IMR-90 (cell line): Measurements from ENCODE around the gene LSMEM2. TPM values are rescaled to one million over a fixed set of nuclear protein-coding genes. Genes with fewer than 3 reads are reported as not detected.

Experiments used
- ATAC-seq: fragments of 200-7000 bp; cut with Tn5 transposase; 2 replicates; pipeline ENCODE4 v1.9.1; 2020; ENCODE audit warnings: low read depth, mild to moderate bottlenecking, moderate library complexity
- BruUV-seq: library from RNA; stranded (reverse); fragments of 400-500 nt; replicated peaks from 2 replicates; lab custom pipeline; 2021; lab: Mats Ljungman, UMichigan
- CTCF ChIA-PET: fragments of 300-600 bp; formaldehyde crosslinking; extraction: SDS; loops from one replicate; lab custom pipeline; 2021; ENCODE audit warnings: antibody characterized with exemption; lab: Yijun Ruan, JAX
- POLR2A ChIA-PET: fragments of 300-600 bp; sonication (Branson Sonifier 250); formaldehyde crosslinking; loops from one replicate; lab custom pipeline; 2022; ENCODE audit warnings: antibody characterized with exemption; ENCODE audit not compliant: unreplicated experiment; lab: Charles Lee
- DNase-seq: peaks from one replicate; pipeline ENCODE4 v3.0.0; 2013
- H2AFZ ChIP-seq: replicated peaks from 2 replicates; pipeline ENCODE3; 2013; ENCODE audit warnings: low read length, mild to moderate bottlenecking; ENCODE audit not compliant: poor library complexity
- H2AK5ac ChIP-seq: 2 replicates; pipeline ENCODE4 v1.6.1; 2013; ENCODE audit warnings: low read depth, low read length, inconsistent platforms
- H2AK9ac ChIP-seq: replicated peaks from 2 replicates; pipeline ENCODE3; 2013; ENCODE audit warnings: mild to moderate bottlenecking, low read depth, low read length, moderate library complexity; ENCODE audit not compliant: poor library complexity
- H2BK120ac ChIP-seq: 2 replicates; pipeline ENCODE4 v1.6.1; 2013; ENCODE audit warnings: low read depth, low read length, inconsistent platforms
- H2BK15ac ChIP-seq: 3 replicates; pipeline ENCODE4 v1.6.1; 2013; ENCODE audit warnings: low read depth, low read length, inconsistent platforms
- H2BK20ac ChIP-seq: 2 replicates; pipeline ENCODE4 v1.6.1; 2013; ENCODE audit warnings: low read depth, mild to moderate bottlenecking, inconsistent platforms, low read length, moderate library complexity
- H2BK5ac ChIP-seq: 2 replicates; pipeline ENCODE4 v1.6.1; 2013; ENCODE audit warnings: mild to moderate bottlenecking, low read depth, low read length, inconsistent platforms; ENCODE audit not compliant: poor library complexity, severe bottlenecking
- H3K14ac ChIP-seq: replicated peaks from 2 replicates; pipeline ENCODE4 v1.6.1; 2013; ENCODE audit warnings: low read depth, low read length, inconsistent platforms
- H3K18ac ChIP-seq: 2 replicates; pipeline ENCODE4 v1.6.1; 2013; ENCODE audit warnings: low read depth, low read length, control low read depth
- H3K23ac ChIP-seq: 2 replicates; pipeline ENCODE4 v1.6.1; 2013; ENCODE audit warnings: low read depth, low read length, inconsistent platforms
- H3K27ac ChIP-seq: 2 replicates; pipeline ENCODE4 v1.5.1; 2013; ENCODE audit warnings: mild to moderate bottlenecking, control low read depth, low read length; ENCODE audit not compliant: insufficient read depth
- H3K27me3 ChIP-seq: 2 replicates; pipeline ENCODE4 v1.6.1; 2013; ENCODE audit warnings: low read length; ENCODE audit not compliant: control insufficient read depth, insufficient read depth
- H3K36me3 ChIP-seq: 2 replicates; pipeline ENCODE4 v1.6.1; 2013; ENCODE audit warnings: low read length, mixed read lengths; ENCODE audit not compliant: control insufficient read depth, insufficient read depth
- H3K4ac ChIP-seq: 2 replicates; pipeline ENCODE4 v1.6.1; 2013; ENCODE audit warnings: low read depth, low read length, inconsistent platforms
- H3K4me1 ChIP-seq: 2 replicates; pipeline ENCODE4 v1.6.1; 2013; ENCODE audit warnings: low read length, mixed read lengths; ENCODE audit not compliant: control insufficient read depth, insufficient read depth
- H3K4me2 ChIP-seq: 2 replicates; pipeline ENCODE4 v1.6.1; 2013; ENCODE audit warnings: low read depth, mild to moderate bottlenecking, control low read depth, low read length, moderate library complexity
- H3K4me3 ChIP-seq: 2 replicates; pipeline ENCODE4 v1.5.1; 2013; ENCODE audit warnings: low read depth, mild to moderate bottlenecking, control low read depth, low read length, moderate library complexity; ENCODE audit not compliant: insufficient read depth
- H3K56ac ChIP-seq: 2 replicates; pipeline ENCODE4 v1.6.1; 2013; ENCODE audit warnings: low read length, inconsistent platforms; ENCODE audit not compliant: insufficient read depth; ENCODE audit errors: extremely low read depth
- H3K79me1 ChIP-seq, 2 experiments: 2 replicates each; pipeline ENCODE4 v1.6.1; 2013; ENCODE audit warnings: low read length in 2 of 2, inconsistent platforms in 1 of 2, low read depth in 1 of 2
- H3K9ac ChIP-seq: 2 replicates; pipeline ENCODE4 v1.6.1; 2013; ENCODE audit warnings: low read depth, low read length, control low read depth
- H3K9me1 ChIP-seq: 2 replicates; pipeline ENCODE4 v1.6.1; 2013; ENCODE audit warnings: low read length, inconsistent platforms; ENCODE audit not compliant: insufficient read depth
- H3K9me3 ChIP-seq: 2 replicates; pipeline ENCODE4 v1.6.1; 2013; ENCODE audit warnings: low read length; ENCODE audit not compliant: control insufficient read depth, insufficient read depth
- H4K20me1 ChIP-seq: 2 replicates; pipeline ENCODE4 v1.6.1; 2013; ENCODE audit warnings: low read length, inconsistent platforms; ENCODE audit not compliant: insufficient read depth
- H4K5ac ChIP-seq: 2 replicates; pipeline ENCODE4 v1.6.1; 2013; ENCODE audit warnings: mild to moderate bottlenecking, low read depth, low read length, control low read depth
- H4K8ac ChIP-seq, 2 experiments: 2 replicates each; pipeline ENCODE4 v1.6.1; 2013; ENCODE audit warnings: low read depth in 2 of 2, low read length in 2 of 2, control low read depth in 1 of 2, inconsistent platforms in 1 of 2
- H4K91ac ChIP-seq: 2 replicates; pipeline ENCODE4 v1.6.1; 2013; ENCODE audit warnings: low read depth, low read length, inconsistent platforms; ENCODE audit not compliant: insufficient read depth
- BHLHE40 ChIP-seq: fragments of 150-350 bp; IDR thresholded peaks from 2 replicates; pipeline ENCODE4 v1.6.1; 2016; ENCODE audit warnings: mild to moderate bottlenecking, low read depth, low read length
- CEBPB ChIP-seq: IDR thresholded peaks from 2 replicates; pipeline ENCODE4 v1.6.1; 2012; ENCODE audit warnings: low read depth, low read length, improper control_type of control experiment
- CHD1 ChIP-seq: IDR thresholded peaks from 2 replicates; pipeline ENCODE4 v1.6.1; 2012; ENCODE audit warnings: low read depth, low read length, improper control_type of control experiment
- FOS ChIP-seq: fragments of 150-350 bp; IDR thresholded peaks from 2 replicates; pipeline ENCODE4 v1.6.1; 2016; ENCODE audit warnings: low read depth, low read length
- MAFK ChIP-seq: IDR thresholded peaks from 2 replicates; pipeline ENCODE4 v1.6.1; 2012; ENCODE audit warnings: low read depth, low read length, improper control_type of control experiment
- MAZ ChIP-seq: IDR thresholded peaks from 2 replicates; pipeline ENCODE4 v1.6.1; 2012; ENCODE audit warnings: low read depth, mild to moderate bottlenecking, low read length, improper control_type of control experiment, moderate library complexity, borderline replicate concordance
- MXI1 ChIP-seq: IDR thresholded peaks from 2 replicates; pipeline ENCODE4 v1.6.1; 2012; ENCODE audit warnings: low read depth, mild to moderate bottlenecking, low read length, moderate library complexity, borderline replicate concordance
- NFE2L2 ChIP-seq: fragments of 150-350 bp; IDR thresholded peaks from 2 replicates; pipeline ENCODE4 v1.6.1; 2016; ENCODE audit warnings: low read depth, mild to moderate bottlenecking, low read length
- POLR2A ChIP-seq: IDR thresholded peaks from 2 replicates; pipeline ENCODE4 v1.6.1; 2012; ENCODE audit warnings: mild to moderate bottlenecking, low read depth, low read length
- RAD21 ChIP-seq: IDR thresholded peaks from 2 replicates; pipeline ENCODE4 v1.6.1; 2012; ENCODE audit warnings: low read length, improper control_type of control experiment
- RCOR1 ChIP-seq: IDR thresholded peaks from 2 replicates; pipeline ENCODE4 v1.6.1; 2012; ENCODE audit warnings: mild to moderate bottlenecking, low read length, improper control_type of control experiment; ENCODE audit not compliant: insufficient replicate concordance
- RFX5 ChIP-seq: IDR thresholded peaks from 2 replicates; pipeline ENCODE4 v1.8.0; 2012; ENCODE audit warnings: low read depth, mild to moderate bottlenecking, low read length, moderate library complexity
- SMC3 ChIP-seq: fragments of 150-350 bp; IDR thresholded peaks from 2 replicates; pipeline ENCODE4 v1.6.1; 2016; ENCODE audit warnings: low read depth, mild to moderate bottlenecking, antibody characterized with exemption, low read length, moderate library complexity
- whole genome bisulfite sequencing, 2 experiments: methylation state at CpG; one replicate each; pipeline versions ENCODE4 v1.1.5 to v1.1.7; 2013; ENCODE audit warnings: missing lambda C conversion rate in 2 of 2; ENCODE audit not compliant: insufficient read length in 1 of 2; ENCODE audit errors: extremely low coverage in 2 of 2; 5-methylcytosine and 5-hydroxymethylcytosine counted together
- dilution Hi-C: fragments of 300-500 bp; cut with HindIII; formaldehyde crosslinking; loops from one replicate; pipeline ENCODE4 v1.14.3; 2018; ENCODE audit warnings: low sequenced_read_pairs; ENCODE audit not compliant: unreplicated experiment
- in situ Hi-C: fragments of 300-500 bp; cut with MboI; formaldehyde crosslinking; loops from 3 replicates; pipeline ENCODE4 v1.14.3; 2019; ENCODE audit warnings: low sequenced_read_pairs, inconsistent platforms, mixed read lengths
- intact Hi-C: fragments of 100-400 bp; cut with micrococcal nuclease; formaldehyde crosslinking; loops from 2 replicates; pipeline ENCODE4 v1.10.0; 2022
- polyA plus RNA-seq, 3 experiments: library from polyadenylated mRNA; depleted of rRNA; stranded (reverse); fragments of >200 nt; gene quantifications; 2 replicates each; pipeline ENCODE4 v1.2.3, GENCODE V29; 2012; ENCODE audit warnings: low replicate concordance in 1 of 3
- total RNA-seq: library from RNA; depleted of rRNA; stranded (reverse); fragments of >200 nt; gene quantifications from 2 replicates; pipeline ENCODE4 v1.2.3, GENCODE V29; 2012
- TF ChIP-seq, protein P1 (sequence below): conservative IDR thresholded peaks from 2 replicates; pipeline ENCODE4 v1.5.1; 2012; ENCODE audit warnings: mild to moderate bottlenecking, low read depth, low read length, improper control_type of control experiment
- TF ChIP-seq, protein P2 (sequence below): fragments of 150-350 bp; IDR thresholded peaks from 2 replicates; pipeline ENCODE4 v1.6.1; 2016; ENCODE audit warnings: low read depth, mild to moderate bottlenecking, low read length, moderate library complexity, borderline replicate concordance
- TF ChIP-seq, protein P3 (sequence below): fragments of 150-350 bp; IDR thresholded peaks from 2 replicates; pipeline ENCODE4 v1.6.1; 2017; ENCODE audit warnings: mild to moderate bottlenecking, antibody characterized with exemption, low read length, low read depth

Gene LSMEM2
- total and polyA plus RNA-seq, 2 of the 4 experiments (the other 2 are of a cell fraction): under 0.01 TPM; not detected in 1

DNA sequence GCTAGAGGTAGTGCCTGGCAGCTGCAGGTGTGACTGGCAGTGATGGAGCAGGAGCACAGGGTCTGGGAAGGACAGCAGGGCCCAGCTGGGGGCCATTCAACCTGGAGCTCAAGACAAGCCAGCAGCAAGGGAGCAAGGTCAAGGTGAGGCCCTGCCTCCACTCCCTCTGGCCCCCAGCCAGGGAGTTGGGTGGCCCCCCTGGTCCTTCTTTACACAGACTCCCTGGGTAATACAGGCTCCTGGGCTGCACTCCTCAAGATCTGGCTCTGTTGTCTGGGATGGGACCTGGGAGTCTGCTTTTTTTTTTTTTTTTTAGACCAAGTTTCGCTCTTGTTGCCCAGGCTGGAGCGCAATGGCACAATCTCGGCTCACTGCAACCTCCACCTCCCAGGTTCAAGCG is 28.4 kb upstream of the LSMEM2 start:
- TF ChIP-seq MAZ: no peak
- no peak for TF ChIP-seq POLR2A
- no peak for TF ChIP-seq MXI1
- TF ChIP-seq CHD1: no peak
- TF ChIP-seq, protein P1, sequence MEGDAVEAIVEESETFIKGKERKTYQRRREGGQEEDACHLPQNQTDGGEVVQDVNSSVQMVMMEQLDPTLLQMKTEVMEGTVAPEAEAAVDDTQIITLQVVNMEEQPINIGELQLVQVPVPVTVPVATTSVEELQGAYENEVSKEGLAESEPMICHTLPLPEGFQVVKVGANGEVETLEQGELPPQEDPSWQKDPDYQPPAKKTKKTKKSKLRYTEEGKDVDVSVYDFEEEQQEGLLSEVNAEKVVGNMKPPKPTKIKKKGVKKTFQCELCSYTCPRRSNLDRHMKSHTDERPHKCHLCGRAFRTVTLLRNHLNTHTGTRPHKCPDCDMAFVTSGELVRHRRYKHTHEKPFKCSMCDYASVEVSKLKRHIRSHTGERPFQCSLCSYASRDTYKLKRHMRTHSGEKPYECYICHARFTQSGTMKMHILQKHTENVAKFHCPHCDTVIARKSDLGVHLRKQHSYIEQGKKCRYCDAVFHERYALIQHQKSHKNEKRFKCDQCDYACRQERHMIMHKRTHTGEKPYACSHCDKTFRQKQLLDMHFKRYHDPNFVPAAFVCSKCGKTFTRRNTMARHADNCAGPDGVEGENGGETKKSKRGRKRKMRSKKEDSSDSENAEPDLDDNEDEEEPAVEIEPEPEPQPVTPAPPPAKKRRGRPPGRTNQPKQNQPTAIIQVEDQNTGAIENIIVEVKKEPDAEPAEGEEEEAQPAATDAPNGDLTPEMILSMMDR: no peak
- no peak for TF ChIP-seq CEBPB
- TF ChIP-seq SMC3: no peak
- TF ChIP-seq RFX5: no peak
- TF ChIP-seq BHLHE40: no peak
- TF ChIP-seq, protein P2, sequence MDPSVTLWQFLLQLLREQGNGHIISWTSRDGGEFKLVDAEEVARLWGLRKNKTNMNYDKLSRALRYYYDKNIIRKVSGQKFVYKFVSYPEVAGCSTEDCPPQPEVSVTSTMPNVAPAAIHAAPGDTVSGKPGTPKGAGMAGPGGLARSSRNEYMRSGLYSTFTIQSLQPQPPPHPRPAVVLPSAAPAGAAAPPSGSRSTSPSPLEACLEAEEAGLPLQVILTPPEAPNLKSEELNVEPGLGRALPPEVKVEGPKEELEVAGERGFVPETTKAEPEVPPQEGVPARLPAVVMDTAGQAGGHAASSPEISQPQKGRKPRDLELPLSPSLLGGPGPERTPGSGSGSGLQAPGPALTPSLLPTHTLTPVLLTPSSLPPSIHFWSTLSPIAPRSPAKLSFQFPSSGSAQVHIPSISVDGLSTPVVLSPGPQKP: no peak
- no peak for TF ChIP-seq RAD21
- TF ChIP-seq NFE2L2: no peak
- TF ChIP-seq, protein P3, sequence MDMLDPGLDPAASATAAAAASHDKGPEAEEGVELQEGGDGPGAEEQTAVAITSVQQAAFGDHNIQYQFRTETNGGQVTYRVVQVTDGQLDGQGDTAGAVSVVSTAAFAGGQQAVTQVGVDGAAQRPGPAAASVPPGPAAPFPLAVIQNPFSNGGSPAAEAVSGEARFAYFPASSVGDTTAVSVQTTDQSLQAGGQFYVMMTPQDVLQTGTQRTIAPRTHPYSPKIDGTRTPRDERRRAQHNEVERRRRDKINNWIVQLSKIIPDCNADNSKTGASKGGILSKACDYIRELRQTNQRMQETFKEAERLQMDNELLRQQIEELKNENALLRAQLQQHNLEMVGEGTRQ: no peak
- TF ChIP-seq RCOR1: no peak
- no peak for TF ChIP-seq MAFK
- no peak for TF ChIP-seq FOS
- intact Hi-C loops: no loop called here

More for the DNA sequence above, 28.4 kb upstream of the LSMEM2 start:
- Histone ChIP-seq H4K5ac (no peak overlapping the region), H3K4ac (no peak overlapping the region), H3K9me1 (peaks cover 24% of the 10 kb centered on the region), H3K9me3 (no peaks in the 10 kb centered on the region), H2AK5ac (peak overlapping the region; percentile 69; the same call in 1 of the 2 replicates), H3K9ac (no peak overlapping the region), H3K79me1 (peaks cover 18 to 91% of the 10 kb centered on the region in 2 experiments), H3K27ac (no peak overlapping the region), H3K18ac (no peak overlapping the region), H2BK20ac (no peak overlapping the region), H4K20me1 (peaks cover 92% of the 10 kb centered on the region), H3K36me3 (peaks cover 41% of the 10 kb centered on the region), H2BK120ac (no peak overlapping the region), H3K4me3 (no peak overlapping the region), H3K14ac (no peak overlapping the region), H3K56ac (no peak overlapping the region), H3K27me3 (no peaks in the 10 kb centered on the region), H2AK9ac (no peak overlapping the region), H2BK5ac (no peak overlapping the region), H3K4me2 (no peak overlapping the region), H2AFZ (no peak overlapping the region), H3K4me1 (peaks cover 51% of the 10 kb centered on the region), H4K8ac (no peak overlapping the region), H4K91ac (no peak overlapping the region), H2BK15ac (no peak overlapping the region), H3K23ac (no peak overlapping the region)
- in situ Hi-C loops: no loop called here
- dilution Hi-C loops: no loop called here
- no peak for DNase-seq
- ATAC-seq: no peak
- POLR2A ChIA-PET: no interaction called here
- CTCF ChIA-PET: no interaction called here
- no TSS peak for BruUV-seq
- no CpG with 5 or more reads among the region's 4 CpGs for WGBS, 2 experiments
